HepG2 (cell line): ENCODE data around the gene LTBR. TPM values are rescaled to one million over a fixed set of nuclear protein-coding genes. Genes with fewer than 3 reads are reported as not detected.
A peak's percentile ranks its signal among the peaks of the same experiment; 100 is the strongest.

Experiments used
- DPF2 ChIP-seq: sonication (generic); formaldehyde crosslinking; IDR thresholded peaks from 2 replicates; pipeline ENCODE4 v1.4.0; 2020; ENCODE audit warnings: mild to moderate bottlenecking, low read depth, missing genetic modification reagents, borderline replicate concordance
- HOXA9 ChIP-seq: sonication (generic); formaldehyde crosslinking; IDR thresholded peaks from 2 replicates; pipeline ENCODE4 v1.8.1; 2022; ENCODE audit warnings: missing genetic modification reagents, mild to moderate bottlenecking, moderate library complexity, borderline replicate concordance
- IRF2 ChIP-seq: IDR thresholded peaks from 2 replicates; pipeline ENCODE4 v1.6.1; 2018; ENCODE audit warnings: missing genetic modification reagents, missing compliant biosample characterization
- MAZ ChIP-seq, 2 experiments: sonication (generic) in 1 of 2; formaldehyde crosslinking in 1 of 2; IDR thresholded peaks; 2 replicates each; pipeline versions ENCODE4 v1.5.0 to v1.6.1; 2012 to 2020; ENCODE audit warnings: low read depth in 2 of 2, mild to moderate bottlenecking in 2 of 2, borderline replicate concordance in 1 of 2, improper control_type of control experiment in 1 of 2, low read length in 1 of 2, missing genetic modification reagents in 1 of 2, moderate library complexity in 1 of 2
- POLR2G ChIP-seq: fragments of 200-400 bp; formaldehyde crosslinking; IDR thresholded peaks from 2 replicates; pipeline ENCODE4 v1.6.1; 2018; ENCODE audit warnings: mild to moderate bottlenecking, low read depth, low read length, moderate library complexity
- STAT5B ChIP-seq: sonication (generic); formaldehyde crosslinking; IDR thresholded peaks from 2 replicates; pipeline ENCODE4 v1.4.0; 2020; ENCODE audit warnings: missing genetic modification reagents
- ZFX ChIP-seq: sonication (generic); formaldehyde crosslinking; IDR thresholded peaks from 2 replicates; pipeline ENCODE4 v1.4.0; 2020; ENCODE audit warnings: mild to moderate bottlenecking, low read depth, missing genetic modification reagents, moderate library complexity
- ZNF792 ChIP-seq: IDR thresholded peaks from 2 replicates; pipeline ENCODE4 v1.6.1; 2016
- ZNF891 ChIP-seq: sonication (generic); formaldehyde crosslinking; IDR thresholded peaks from 2 replicates; pipeline ENCODE4 v1.5.0; 2020; ENCODE audit warnings: mild to moderate bottlenecking, missing genetic modification reagents
- polyA plus RNA-seq, 8 experiments: library from polyadenylated mRNA; depleted of rRNA in 3 of 8; stranded (reverse) in 7 of 8; unstranded in 1 of 8; fragments of >200 nt; fragmentation: Illumina TruSeq in 4 of 8; extraction: Trizol in 4 of 8; gene quantifications; 2 replicates each; pipeline versions ENCODE4 v1.2.1 to v1.2.3, GENCODE V29; 2011 to 2016; ENCODE audit warnings: low read depth in 4 of 8, missing spikeins in 1 of 8, mixed read lengths in 1 of 8; ENCODE audit not compliant: insufficient read depth in 1 of 8
- total RNA-seq, 5 experiments: library from RNA; depleted of rRNA; stranded (reverse); fragments of >200 nt; fragmentation: Illumina TruSeq; extraction: Trizol; gene quantifications; 2 replicates each; pipeline ENCODE4 v1.2.3, GENCODE V29; 2016; ENCODE audit warnings: low read depth in 1 of 5
- TF ChIP-seq, protein P1 (sequence below): sonication (generic); formaldehyde crosslinking; IDR thresholded peaks from 2 replicates; pipeline ENCODE4 v1.4.0; 2020; ENCODE audit warnings: missing genetic modification reagents
- TF ChIP-seq, protein P2 (sequence below): sonication (generic); formaldehyde crosslinking; IDR thresholded peaks from 2 replicates; pipeline ENCODE4 v1.4.0; 2020; ENCODE audit warnings: mild to moderate bottlenecking, missing genetic modification reagents
- TF ChIP-seq, protein P3 (sequence below): IDR thresholded peaks from 2 replicates; pipeline ENCODE4 v1.6.1; 2016; ENCODE audit warnings: missing compliant biosample characterization, missing genetic modification reagents, borderline replicate concordance
- TF ChIP-seq, protein P4 (sequence below): sonication (generic); formaldehyde crosslinking; IDR thresholded peaks from 2 replicates; pipeline ENCODE4 v1.5.0; 2020; ENCODE audit warnings: mild to moderate bottlenecking, missing genetic modification reagents

The LTBR gene
- total and polyA plus RNA-seq, 2 of the 13 experiments (the other 11 are each of a cell fraction or from before 2014, with no cell fraction given) = 31.4 to 34.8 TPM

DNA sequence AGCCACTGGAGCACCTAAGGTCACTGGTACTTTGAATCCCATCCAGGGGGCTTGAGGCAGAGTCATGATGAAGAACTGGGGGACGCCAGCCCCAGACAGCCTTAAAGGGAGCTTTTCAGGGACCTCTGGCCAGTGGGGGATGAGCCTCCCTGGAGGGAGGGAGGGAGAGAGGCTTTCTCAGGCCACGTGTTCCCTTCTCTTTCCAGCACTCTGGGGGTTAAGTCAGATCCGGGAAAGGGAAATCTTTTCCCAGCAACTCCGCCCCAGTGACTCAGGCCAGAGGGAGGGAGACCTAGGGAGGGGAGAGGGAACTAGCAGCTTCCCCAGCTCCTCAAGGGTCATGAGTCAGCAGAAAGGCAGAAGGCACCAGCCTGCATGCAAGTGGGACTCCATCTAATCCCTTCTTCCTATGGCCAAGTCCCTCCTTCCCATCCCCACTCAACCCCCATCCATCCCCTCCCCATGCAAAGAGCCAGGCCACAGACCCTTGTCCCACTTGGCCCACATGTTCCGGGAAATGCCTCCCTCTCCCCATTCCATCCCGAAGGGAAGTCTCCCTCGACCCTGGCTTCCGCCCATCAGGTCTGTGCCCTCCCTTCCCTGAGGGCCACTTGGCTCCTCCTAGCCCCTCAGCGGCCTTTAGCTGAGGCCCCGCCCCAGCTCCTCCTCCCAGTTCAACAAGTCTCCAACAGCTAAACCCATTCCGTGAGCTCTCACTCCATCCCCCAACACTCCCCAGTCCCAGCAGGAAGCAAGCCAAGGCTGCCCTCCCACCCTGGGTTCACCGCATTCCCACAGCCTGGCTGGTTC, 47.7 kb upstream of the LTBR start (continued):
- TF ChIP-seq ZNF792 (CRISPR knock-in tag) (no peak), HOXA9 (no peak), DPF2 (CRISPR knock-in tag) (no peak), POLR2G (peak; percentile 87), MAZ (IDR thresholded peaks at IDR 0.05; ENCODE audit: borderline replicate concordance, low read depth, low read length) (peak; percentile 57; the same call in 1 of the 2 replicates), MAZ (CRISPR knock-in tag; IDR thresholded peaks at IDR 0.05; ENCODE audit: low read depth) (peak; percentile 89), IRF2 (CRISPR knock-in tag) (no peak; the same call in none of the 2 replicates), ZNF891 (CRISPR knock-in tag) (no peak), ZFX (CRISPR knock-in tag) (peak; percentile 61), STAT5B (CRISPR knock-in tag) (no peak)
- TF ChIP-seq, protein P1, sequence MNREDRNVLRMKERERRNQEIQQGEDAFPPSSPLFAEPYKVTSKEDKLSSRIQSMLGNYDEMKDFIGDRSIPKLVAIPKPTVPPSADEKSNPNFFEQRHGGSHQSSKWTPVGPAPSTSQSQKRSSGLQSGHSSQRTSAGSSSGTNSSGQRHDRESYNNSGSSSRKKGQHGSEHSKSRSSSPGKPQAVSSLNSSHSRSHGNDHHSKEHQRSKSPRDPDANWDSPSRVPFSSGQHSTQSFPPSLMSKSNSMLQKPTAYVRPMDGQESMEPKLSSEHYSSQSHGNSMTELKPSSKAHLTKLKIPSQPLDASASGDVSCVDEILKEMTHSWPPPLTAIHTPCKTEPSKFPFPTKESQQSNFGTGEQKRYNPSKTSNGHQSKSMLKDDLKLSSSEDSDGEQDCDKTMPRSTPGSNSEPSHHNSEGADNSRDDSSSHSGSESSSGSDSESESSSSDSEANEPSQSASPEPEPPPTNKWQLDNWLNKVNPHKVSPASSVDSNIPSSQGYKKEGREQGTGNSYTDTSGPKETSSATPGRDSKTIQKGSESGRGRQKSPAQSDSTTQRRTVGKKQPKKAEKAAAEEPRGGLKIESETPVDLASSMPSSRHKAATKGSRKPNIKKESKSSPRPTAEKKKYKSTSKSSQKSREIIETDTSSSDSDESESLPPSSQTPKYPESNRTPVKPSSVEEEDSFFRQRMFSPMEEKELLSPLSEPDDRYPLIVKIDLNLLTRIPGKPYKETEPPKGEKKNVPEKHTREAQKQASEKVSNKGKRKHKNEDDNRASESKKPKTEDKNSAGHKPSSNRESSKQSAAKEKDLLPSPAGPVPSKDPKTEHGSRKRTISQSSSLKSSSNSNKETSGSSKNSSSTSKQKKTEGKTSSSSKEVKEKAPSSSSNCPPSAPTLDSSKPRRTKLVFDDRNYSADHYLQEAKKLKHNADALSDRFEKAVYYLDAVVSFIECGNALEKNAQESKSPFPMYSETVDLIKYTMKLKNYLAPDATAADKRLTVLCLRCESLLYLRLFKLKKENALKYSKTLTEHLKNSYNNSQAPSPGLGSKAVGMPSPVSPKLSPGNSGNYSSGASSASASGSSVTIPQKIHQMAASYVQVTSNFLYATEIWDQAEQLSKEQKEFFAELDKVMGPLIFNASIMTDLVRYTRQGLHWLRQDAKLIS (CRISPR knock-in tag) = 0 out of 2 replicates have a peak, but pooled peaks have one; percentile 69
- TF ChIP-seq, protein P2, sequence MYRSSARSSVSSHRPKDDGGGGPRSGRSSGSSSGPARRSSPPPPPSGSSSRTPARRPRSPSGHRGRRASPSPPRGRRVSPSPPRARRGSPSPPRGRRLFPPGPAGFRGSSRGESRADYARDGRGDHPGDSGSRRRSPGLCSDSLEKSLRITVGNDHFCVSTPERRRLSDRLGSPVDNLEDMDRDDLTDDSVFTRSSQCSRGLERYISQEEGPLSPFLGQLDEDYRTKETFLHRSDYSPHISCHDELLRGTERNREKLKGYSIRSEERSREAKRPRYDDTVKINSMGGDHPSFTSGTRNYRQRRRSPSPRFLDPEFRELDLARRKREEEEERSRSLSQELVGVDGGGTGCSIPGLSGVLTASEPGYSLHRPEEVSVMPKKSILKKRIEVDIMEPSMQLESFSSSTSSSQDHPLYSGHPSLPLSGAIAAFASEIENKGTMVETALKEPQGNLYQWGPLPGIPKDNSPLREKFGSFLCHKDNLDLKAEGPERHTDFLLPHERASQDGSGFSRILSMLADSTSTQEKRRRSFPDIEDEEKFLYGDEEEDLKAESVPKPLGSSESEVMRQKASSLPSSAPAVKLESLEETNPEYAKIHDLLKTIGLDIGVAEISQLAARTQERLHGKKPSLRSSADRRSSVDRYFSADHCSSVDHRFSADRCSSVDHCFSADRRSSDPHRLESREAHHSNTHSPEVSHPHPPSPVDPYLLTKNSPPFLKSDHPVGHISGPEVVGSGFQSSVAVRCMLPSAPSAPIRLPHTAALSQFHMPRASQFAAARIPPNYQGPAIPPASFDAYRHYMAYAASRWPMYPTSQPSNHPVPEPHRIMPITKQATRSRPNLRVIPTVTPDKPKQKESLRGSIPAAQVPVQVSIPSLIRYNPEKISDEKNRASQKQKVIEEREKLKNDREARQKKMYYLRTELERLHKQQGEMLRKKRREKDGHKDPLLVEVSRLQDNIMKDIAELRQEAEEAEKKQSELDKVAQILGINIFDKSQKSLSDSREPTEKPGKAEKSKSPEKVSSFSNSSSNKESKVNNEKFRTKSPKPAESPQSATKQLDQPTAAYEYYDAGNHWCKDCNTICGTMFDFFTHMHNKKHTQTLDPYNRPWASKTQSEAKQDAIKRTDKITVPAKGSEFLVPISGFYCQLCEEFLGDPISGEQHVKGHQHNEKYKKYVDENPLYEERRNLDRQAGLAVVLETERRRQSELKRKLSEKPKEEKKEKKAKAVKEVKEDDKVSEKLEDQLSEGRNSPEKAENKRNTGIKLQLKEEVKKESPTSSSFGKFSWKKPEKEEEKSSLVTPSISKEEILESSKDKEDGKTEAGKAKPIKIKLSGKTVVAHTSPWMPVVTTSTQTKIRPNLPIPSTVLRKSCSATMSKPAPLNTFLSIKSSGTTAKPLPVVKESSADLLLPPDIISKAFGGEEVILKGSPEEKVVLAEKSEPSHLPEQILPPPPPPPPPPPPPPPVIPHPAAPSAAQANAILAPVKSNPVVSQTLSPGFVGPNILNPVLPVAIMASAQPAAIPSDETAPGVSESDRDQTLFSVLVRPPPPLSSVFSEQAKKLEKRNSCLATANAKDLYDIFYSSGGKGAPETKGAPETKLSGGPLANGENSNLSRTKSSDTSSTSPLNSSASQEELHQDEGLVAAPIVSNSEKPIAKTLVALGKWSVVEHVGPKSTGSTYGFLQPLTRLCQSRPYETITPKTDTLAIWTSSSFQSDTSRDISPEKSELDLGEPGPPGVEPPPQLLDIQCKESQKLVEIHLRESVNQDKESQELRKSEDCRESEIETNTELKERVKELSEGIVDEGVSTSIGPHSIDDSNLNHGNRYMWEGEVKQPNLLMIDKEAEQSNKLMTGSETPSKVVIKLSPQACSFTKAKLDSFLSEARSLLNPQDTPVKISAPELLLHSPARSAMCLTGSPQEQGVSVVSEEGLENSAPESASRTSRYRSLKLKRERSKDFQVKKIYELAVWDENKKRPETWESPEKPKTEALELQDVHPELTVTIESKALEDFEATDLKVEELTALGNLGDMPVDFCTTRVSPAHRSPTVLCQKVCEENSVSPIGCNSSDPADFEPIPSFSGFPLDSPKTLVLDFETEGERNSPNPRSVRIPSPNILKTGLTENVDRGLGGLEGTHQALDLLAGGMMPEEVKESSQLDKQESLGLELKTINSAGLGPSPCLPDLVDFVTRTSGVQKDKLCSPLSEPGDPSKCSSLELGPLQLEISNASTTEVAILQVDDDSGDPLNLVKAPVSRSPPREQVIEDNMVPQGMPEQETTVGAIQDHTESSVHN = no peak
- TF ChIP-seq, protein P3, sequence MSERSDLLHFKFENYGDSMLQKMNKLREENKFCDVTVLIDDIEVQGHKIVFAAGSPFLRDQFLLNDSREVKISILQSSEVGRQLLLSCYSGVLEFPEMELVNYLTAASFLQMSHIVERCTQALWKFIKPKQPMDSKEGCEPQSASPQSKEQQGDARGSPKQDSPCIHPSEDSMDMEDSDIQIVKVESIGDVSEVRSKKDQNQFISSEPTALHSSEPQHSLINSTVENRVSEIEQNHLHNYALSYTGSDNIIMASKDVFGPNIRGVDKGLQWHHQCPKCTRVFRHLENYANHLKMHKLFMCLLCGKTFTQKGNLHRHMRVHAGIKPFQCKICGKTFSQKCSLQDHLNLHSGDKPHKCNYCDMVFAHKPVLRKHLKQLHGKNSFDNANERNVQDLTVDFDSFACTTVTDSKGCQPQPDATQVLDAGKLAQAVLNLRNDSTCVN = peak; percentile 21; the same call in 1 of the 2 replicates
- TF ChIP-seq, protein P4, sequence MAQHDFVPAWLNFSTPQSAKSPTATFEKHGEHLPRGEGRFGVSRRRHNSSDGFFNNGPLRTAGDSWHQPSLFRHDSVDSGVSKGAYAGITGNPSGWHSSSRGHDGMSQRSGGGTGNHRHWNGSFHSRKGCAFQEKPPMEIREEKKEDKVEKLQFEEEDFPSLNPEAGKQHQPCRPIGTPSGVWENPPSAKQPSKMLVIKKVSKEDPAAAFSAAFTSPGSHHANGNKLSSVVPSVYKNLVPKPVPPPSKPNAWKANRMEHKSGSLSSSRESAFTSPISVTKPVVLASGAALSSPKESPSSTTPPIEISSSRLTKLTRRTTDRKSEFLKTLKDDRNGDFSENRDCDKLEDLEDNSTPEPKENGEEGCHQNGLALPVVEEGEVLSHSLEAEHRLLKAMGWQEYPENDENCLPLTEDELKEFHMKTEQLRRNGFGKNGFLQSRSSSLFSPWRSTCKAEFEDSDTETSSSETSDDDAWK (CRISPR knock-in tag) = no peak
